Measurements from ENCODE around the gene SMPDL3B. TPM values are rescaled to one million over a fixed set of nuclear protein-coding genes. Genes with fewer than 3 reads are reported as not detected.

The SMPDL3B gene
- total RNA-seq, 1 donor from 2014 or later, result 7.4 TPM

DNA sequence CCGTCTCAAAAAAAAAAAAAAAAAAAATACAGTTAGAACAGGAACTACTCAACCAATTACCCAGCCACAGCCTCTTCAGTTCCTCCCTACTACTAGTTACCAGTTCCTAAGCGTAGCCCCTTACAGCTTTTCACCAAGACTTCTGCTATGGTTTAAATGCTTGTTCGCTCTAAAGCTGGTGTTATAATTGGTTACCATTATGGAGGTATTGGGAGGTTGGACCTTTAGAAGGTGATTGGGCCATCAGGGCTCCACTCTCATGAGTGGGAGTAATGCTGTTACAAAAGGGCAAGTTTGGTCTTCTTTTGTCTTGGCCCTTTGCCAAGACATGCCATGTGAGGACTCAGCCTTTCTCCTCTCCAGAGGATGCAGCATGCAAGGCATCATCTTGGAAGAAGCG, 3.0 kb upstream of the SMPDL3B start:
- Mint-ChIP-seq H3K36me3 (no peaks in the 10 kb centered on the region), H3K4me3 (no peak overlapping the region), H3K4me1 (peaks cover 10% of the 10 kb centered on the region), H3K27me3 (ENCODE audit: low read depth) (peaks cover 19% of the 10 kb centered on the region), H3K27ac (no peak overlapping the region), H3K9me3 (no peaks in the 10 kb centered on the region)
- no peak for DNase-seq (ENCODE audit: low spot score in 2 of 2, unreplicated experiment in 2 of 2)
- no peak for TF ChIP-seq CTCF (IDR thresholded peaks at IDR 0.05; ENCODE audit: unreplicated experiment)

DNA sequence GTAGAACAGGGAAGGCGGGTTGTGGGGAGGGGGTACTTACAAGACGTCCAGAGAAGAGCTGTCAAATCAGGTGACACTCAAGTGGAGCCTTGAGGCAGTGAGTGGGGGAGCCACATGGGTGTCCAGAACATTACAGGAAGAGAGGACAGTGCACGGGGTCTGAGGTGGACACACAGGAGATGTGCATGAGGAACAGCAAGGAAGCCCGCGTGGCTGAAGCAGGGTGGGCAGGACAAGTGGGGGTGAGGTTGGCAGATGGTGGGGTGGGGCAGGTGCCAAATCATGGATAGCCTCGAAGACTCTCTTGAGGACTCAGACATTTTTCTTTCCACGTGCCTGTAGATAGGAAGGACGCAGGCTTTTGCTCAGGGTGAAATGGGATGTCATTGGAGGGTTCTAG, 921 bp downstream of the SMPDL3B start:
- peaks cover 23% of the 10 kb centered on the region for H3K27me3 Mint-ChIP-seq (ENCODE audit: low read depth)

DNA sequence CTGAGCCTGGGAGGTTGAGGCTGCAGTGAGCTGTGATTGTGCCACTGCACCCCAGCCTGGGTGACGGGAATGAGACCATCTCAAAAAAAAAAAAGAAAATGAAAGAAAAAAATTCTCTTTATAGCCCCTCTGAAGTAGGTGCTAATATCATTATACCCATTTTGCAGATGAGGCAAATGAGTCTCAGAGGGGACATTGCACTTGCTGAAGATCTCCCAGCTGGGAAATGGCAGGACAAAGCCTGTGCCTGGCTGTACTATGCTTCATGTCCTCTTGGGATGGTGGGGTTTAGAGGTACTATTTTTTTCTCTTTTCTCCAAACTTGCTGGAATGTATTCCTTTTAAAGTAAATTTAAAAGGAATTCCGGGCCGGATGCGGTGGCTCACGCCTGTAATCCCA, 1.6 kb downstream of the SMPDL3B start:
- H3K27ac Mint-ChIP-seq, result no peak overlapping the region
- peaks cover 10% of the 10 kb centered on the region for H3K4me1 Mint-ChIP-seq
- H3K36me3 Mint-ChIP-seq, result no peaks in the 10 kb centered on the region
- H3K4me3 Mint-ChIP-seq, result no peak overlapping the region
- no peaks in the 10 kb centered on the region for H3K9me3 Mint-ChIP-seq
- H3K27me3 Mint-ChIP-seq (ENCODE audit: low read depth), result peaks cover 23% of the 10 kb centered on the region
- TF ChIP-seq CTCF (IDR thresholded peaks at IDR 0.05; ENCODE audit: unreplicated experiment), result no peak
- DNase-seq (ENCODE audit: low spot score in 2 of 2, unreplicated experiment in 2 of 2), result no peak

More for the DNA sequence above, 921 bp downstream of the SMPDL3B start:
- no peaks in the 10 kb centered on the region for H3K9me3 Mint-ChIP-seq
- peak overlapping the region; percentile 69 for H3K4me3 Mint-ChIP-seq
- H3K36me3 Mint-ChIP-seq, result no peaks in the 10 kb centered on the region
- H3K4me1 Mint-ChIP-seq, result peaks cover 10% of the 10 kb centered on the region
- TF ChIP-seq CTCF (IDR thresholded peaks at IDR 0.05; ENCODE audit: unreplicated experiment), result no peak
- H3K27ac Mint-ChIP-seq, result no peak overlapping the region
- DNase-seq (ENCODE audit: low spot score in 2 of 2, unreplicated experiment in 2 of 2), result no peak

GRCh38 chr1:27937524-27937836, 2.7 kb downstream of the SMPDL3B start:
- H3K27me3 Mint-ChIP-seq (ENCODE audit: low read depth), result peaks cover 21% of the 10 kb centered on the region
- no peak for DNase-seq (ENCODE audit: low spot score in 2 of 2, unreplicated experiment in 2 of 2)
- H3K27ac Mint-ChIP-seq, result no peak overlapping the region
- peaks cover 10% of the 10 kb centered on the region for H3K4me1 Mint-ChIP-seq
- no peaks in the 10 kb centered on the region for H3K36me3 Mint-ChIP-seq
- H3K9me3 Mint-ChIP-seq, result no peaks in the 10 kb centered on the region
- TF ChIP-seq CTCF (IDR thresholded peaks at IDR 0.05; ENCODE audit: unreplicated experiment), result no peak
- no peak overlapping the region for H3K4me3 Mint-ChIP-seq

DNA sequence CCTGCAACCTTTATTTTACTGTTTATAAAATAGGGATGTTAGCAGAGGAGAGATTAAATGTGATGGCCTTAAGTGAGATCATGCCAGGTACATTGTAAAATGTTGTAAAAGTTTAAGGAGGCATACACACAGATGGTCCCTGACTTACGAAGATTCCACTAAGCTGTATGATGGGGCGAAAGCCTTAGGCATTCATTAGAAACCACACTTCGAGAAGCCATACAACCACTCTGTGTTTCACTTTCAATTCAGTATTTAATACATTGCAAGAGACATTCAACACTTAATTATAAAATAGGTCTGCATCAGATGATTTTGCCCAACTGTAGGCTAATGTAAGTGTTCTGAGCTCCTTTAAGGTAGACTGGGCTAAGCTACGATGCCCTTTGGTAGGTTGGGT, 3.7 kb downstream of the SMPDL3B start:
- H3K4me3 Mint-ChIP-seq, result no peak overlapping the region
- no peaks in the 10 kb centered on the region for H3K9me3 Mint-ChIP-seq
- no peaks in the 10 kb centered on the region for H3K36me3 Mint-ChIP-seq
- no peak for DNase-seq (ENCODE audit: low spot score in 2 of 2, unreplicated experiment in 2 of 2)
- no peak overlapping the region for H3K27ac Mint-ChIP-seq
- TF ChIP-seq CTCF (IDR thresholded peaks at IDR 0.05; ENCODE audit: unreplicated experiment), result no peak
- peaks cover 10% of the 10 kb centered on the region for H3K4me1 Mint-ChIP-seq
- H3K27me3 Mint-ChIP-seq (ENCODE audit: low read depth), result peaks cover 20% of the 10 kb centered on the region

DNA sequence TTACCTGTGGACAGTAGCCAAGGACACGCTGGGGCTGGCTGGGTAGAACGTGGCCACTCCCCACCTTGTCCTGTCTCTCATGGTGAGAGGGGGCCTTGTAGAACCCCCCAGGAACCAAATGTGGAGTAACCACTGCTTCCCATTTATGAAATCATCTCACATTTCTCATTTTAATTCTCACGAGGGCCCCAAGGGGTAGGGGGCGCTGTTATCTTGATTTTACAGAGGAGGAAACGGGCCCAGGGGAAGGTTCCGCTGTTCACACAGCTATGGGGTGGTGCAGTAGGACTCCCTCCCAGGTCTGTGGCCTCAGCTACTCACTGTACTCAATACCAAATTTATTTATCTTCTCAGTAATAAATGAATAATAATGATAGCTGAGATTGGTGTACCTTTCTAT, 5.5 kb downstream of the SMPDL3B start:
- H3K27me3 Mint-ChIP-seq (ENCODE audit: low read depth), result peaks cover 12% of the 10 kb centered on the region
- no peak for TF ChIP-seq CTCF (IDR thresholded peaks at IDR 0.05; ENCODE audit: unreplicated experiment)
- no peaks in the 10 kb centered on the region for H3K36me3 Mint-ChIP-seq
- H3K27ac Mint-ChIP-seq, result no peak overlapping the region
- H3K4me1 Mint-ChIP-seq, result peaks cover 7% of the 10 kb centered on the region
- no peaks in the 10 kb centered on the region for H3K9me3 Mint-ChIP-seq
- no peak overlapping the region for H3K4me3 Mint-ChIP-seq
- DNase-seq (ENCODE audit: low spot score in 2 of 2, unreplicated experiment in 2 of 2), result no peak
